Right hindlimb (tissue), 1 donor: Measurements from ENCODE around the gene MPPED2.
A peak's percentile ranks its signal among the peaks of the same experiment; 100 is the strongest.

ENCODE experiments used
- DNase-seq: peaks from one replicate; pipeline ENCODE4 v3.0.0-alpha.2; 2018

Gene MPPED2

GRCh38 chr11:30404136-30404535 is 182.0 kb downstream of the MPPED2 start:
- DNase-seq = no peak

GRCh38 chr11:30395751-30396150 is 190.4 kb downstream of the MPPED2 start:
- DNase-seq = no peak

GRCh38 chr11:30393012-30393411 is 193.1 kb downstream of the MPPED2 start:
- DNase-seq = no peak

GRCh38 chr11:30392221-30392784 is 193.8 kb downstream of the MPPED2 start:
- DNase-seq = peak; percentile 51

GRCh38 chr11:30388957-30389356 is 197.2 kb downstream of the MPPED2 start:
- no peak for DNase-seq

- DNase-seq = peak; percentile 69
Observed at GRCh38 chr11:30387891-30388861, 198.0 kb downstream of the MPPED2 start.

GRCh38 chr11:30381879-30382278 is 204.3 kb downstream of the MPPED2 start:
- DNase-seq = no peak

GRCh38 chr11:30380846-30381245 is 205.3 kb downstream of the MPPED2 start:
- DNase-seq = no peak

GRCh38 chr11:30377347-30377746 is 208.8 kb downstream of the MPPED2 start:
- DNase-seq = no peak

GRCh38 chr11:30370164-30370563 is 216.0 kb downstream of the MPPED2 start:
- no peak for DNase-seq

- DNase-seq = no peak
Observed at GRCh38 chr11:30368394-30368793, 217.8 kb downstream of the MPPED2 start.

- no peak for DNase-seq
Observed at GRCh38 chr11:30365793-30366517, 220.2 kb downstream of the MPPED2 start.

GRCh38 chr11:30364837-30365482 is 221.2 kb downstream of the MPPED2 start:
- DNase-seq = no peak

- DNase-seq = no peak
Observed at GRCh38 chr11:30364139-30364836, 221.9 kb downstream of the MPPED2 start.

- DNase-seq = no peak
Observed at GRCh38 chr11:30360741-30361140, 225.4 kb downstream of the MPPED2 start.
